Measurements from ENCODE around the gene TMC7.

GRCh38 chr16:19073863-19074262 is 90.1 kb downstream of the TMC7 start:
- no peak for TF ChIP-seq CTCF (IDR thresholded peaks at IDR 0.05)
- TF ChIP-seq POLR2AphosphoS5 (IDR thresholded peaks at IDR 0.05), result no peak

All from breast epithelium (tissue), 3 donors.